Esophagus (tissue), 2 donors: Measurements from ENCODE around the gene HOXD11. TPM values are rescaled to one million over a fixed set of nuclear protein-coding genes. Genes with fewer than 3 reads are reported as not detected.
A peak's percentile ranks its signal among the peaks of the same experiment; 100 is the strongest.

ENCODE experiments used
- H3K27ac ChIP-seq, 2 donors: one replicate each; pipeline ENCODE4 v1.5.1; 2013; ENCODE audit warnings: low read depth in 2 of 2, mild to moderate bottlenecking in 2 of 2, inconsistent platforms in 1 of 2, low read length in 1 of 2, moderate library complexity in 1 of 2
- H3K27me3 ChIP-seq, 2 donors: one replicate each; pipeline ENCODE4 v1.6.1; 2013; ENCODE audit warnings: low read length in 2 of 2, control low read depth in 1 of 2, mild to moderate bottlenecking in 1 of 2; ENCODE audit not compliant: insufficient read depth in 2 of 2, control insufficient read depth in 1 of 2
- H3K36me3 ChIP-seq, 2 donors: one replicate each; pipeline ENCODE4 v1.6.1; 2013; ENCODE audit warnings: low read length in 1 of 2; ENCODE audit not compliant: control insufficient read depth in 2 of 2, insufficient read depth in 2 of 2
- H3K4me1 ChIP-seq, 2 donors: one replicate each; pipeline ENCODE4 v1.6.1; 2013; ENCODE audit warnings: low read length in 1 of 2; ENCODE audit not compliant: control insufficient read depth in 2 of 2, insufficient read depth in 2 of 2
- H3K4me3 ChIP-seq, 2 donors: one replicate each; pipeline ENCODE4 v1.5.1; 2013; ENCODE audit warnings: low read length in 2 of 2, mild to moderate bottlenecking in 2 of 2, low read depth in 1 of 2, moderate library complexity in 1 of 2
- H3K9me3 ChIP-seq, 2 donors: one replicate each; pipeline ENCODE4 v1.6.1; 2013; ENCODE audit warnings: mild to moderate bottlenecking in 2 of 2, low read depth in 1 of 2, low read length in 1 of 2, moderate library complexity in 1 of 2; ENCODE audit not compliant: control insufficient read depth in 2 of 2, insufficient read depth in 1 of 2
- WGBS, 2 donors: extraction: QIAGEN DNeasy Blood & Tissue Kit; methylation state at CpG; one replicate each; pipeline ENCODE4 v1.1.7; 2013; 5-methylcytosine and 5-hydroxymethylcytosine counted together
- polyA plus RNA-seq, 2 donors: library from polyadenylated mRNA; stranded (reverse); fragments of 200-250 nt; gene quantifications; one replicate each; pipeline ENCODE4 v1.2.3, GENCODE V29; 2013
- donor health status: healthy with polysubstance abuse.
- donor health status: Bipolar disorder and iron deficiency.

The HOXD11 gene
- polyA plus RNA-seq, 2 donors, result 0.08 TPM; not detected in 1

DNA sequence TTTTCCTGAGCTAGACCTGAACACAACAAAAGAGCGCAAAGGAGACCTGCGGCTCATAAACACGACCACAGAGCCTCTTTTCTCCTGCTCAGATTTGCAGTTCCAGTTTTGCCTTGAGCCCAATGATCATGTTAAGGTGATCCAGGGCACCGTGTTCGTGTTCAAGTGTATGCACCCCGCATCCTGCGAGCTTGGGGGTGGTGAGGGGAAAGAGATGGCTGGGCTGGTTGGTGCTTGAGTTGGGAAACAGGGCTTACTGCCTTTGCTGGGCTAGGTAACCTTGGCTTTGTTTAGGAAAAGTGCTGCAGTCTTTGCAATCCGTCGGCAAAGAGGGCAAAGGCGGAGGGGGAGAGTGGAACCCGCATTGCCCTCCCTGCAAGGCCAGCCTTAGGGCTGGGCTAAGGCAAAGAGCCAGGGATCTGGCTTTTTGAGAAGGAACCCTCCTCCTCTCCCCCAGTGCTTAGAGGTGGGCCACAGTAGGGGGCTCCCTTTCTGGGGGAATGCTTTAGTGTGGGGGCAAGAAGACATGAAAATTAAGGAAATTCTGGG lies 10.8 kb downstream of the HOXD11 start:
- Histone ChIP-seq H3K4me1 (peaks cover 0 to 6% of the 10 kb centered on the region in 2 donors), H3K36me3 (no peaks in the 10 kb centered on the region), H3K27ac (no peak overlapping the region), H3K4me3 (peak overlapping the region in 1 of 2 donors; percentile 23), H3K27me3 (peaks cover 19 to 72% of the 10 kb centered on the region in 2 donors), H3K9me3 (peaks cover 4 to 13% of the 10 kb centered on the region in 2 donors)
- WGBS, 2 donors, result 11 to 13% methylated on average over 11 of the region's 11 CpGs

DNA sequence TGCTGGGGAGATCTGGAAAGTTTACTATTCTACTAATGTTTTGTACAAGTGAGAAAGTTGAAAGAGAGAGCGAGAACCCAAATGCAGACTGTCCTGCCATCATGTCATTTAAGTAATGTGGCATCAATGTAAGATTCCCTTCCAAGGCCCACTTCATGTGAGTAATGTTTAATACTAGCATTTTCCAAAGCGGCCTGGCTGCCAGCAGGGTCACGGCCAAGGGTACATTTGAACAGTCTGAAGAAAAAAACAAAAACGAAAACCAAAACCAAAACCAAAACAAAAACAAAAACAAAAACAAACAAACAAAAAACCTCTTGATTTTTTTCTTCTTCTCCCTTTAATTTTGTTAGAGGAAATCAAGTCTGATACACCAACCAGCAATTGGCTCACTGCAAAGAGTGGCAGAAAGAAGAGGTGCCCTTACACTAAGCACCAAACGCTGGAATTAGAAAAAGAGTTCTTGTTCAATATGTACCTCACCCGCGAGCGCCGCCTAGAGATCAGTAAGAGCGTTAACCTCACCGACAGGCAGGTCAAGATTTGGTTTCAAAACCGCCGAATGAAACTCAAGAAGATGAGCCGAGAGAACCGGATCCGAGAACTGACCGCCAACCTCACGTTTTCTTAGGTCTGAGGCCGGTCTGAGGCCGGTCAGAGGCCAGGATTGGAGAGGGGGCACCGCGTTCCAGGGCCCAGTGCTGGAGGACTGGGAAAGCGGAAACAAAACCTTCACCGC lies 11.7 kb downstream of the HOXD11 start:
- Histone ChIP-seq H3K36me3 (no peaks in the 10 kb centered on the region), H3K4me1 (peaks cover 0 to 6% of the 10 kb centered on the region in 2 donors), H3K4me3 (peak overlapping the region; percentile 18 to 20), H3K27ac (no peak overlapping the region), H3K27me3 (peaks cover 19 to 76% of the 10 kb centered on the region in 2 donors), H3K9me3 (peaks cover 7 to 13% of the 10 kb centered on the region in 2 donors)
- 12 to 16% methylated on average over 24 of the region's 24 CpGs for WGBS, 2 donors

- Histone ChIP-seq H3K27ac (no peak overlapping the region), H3K27me3 (peaks cover 16 to 76% of the 10 kb centered on the region in 2 donors), H3K4me1 (peaks cover 0 to 6% of the 10 kb centered on the region in 2 donors), H3K4me3 (no peak overlapping the region), H3K36me3 (no peaks in the 10 kb centered on the region), H3K9me3 (peaks cover 7 to 13% of the 10 kb centered on the region in 2 donors)
- WGBS, 2 donors, result 22 to 23% methylated on average over 13 of the region's 13 CpGs
Measured at GRCh38 chr2:176120364-176121189, 13.5 kb downstream of the HOXD11 start.

DNA sequence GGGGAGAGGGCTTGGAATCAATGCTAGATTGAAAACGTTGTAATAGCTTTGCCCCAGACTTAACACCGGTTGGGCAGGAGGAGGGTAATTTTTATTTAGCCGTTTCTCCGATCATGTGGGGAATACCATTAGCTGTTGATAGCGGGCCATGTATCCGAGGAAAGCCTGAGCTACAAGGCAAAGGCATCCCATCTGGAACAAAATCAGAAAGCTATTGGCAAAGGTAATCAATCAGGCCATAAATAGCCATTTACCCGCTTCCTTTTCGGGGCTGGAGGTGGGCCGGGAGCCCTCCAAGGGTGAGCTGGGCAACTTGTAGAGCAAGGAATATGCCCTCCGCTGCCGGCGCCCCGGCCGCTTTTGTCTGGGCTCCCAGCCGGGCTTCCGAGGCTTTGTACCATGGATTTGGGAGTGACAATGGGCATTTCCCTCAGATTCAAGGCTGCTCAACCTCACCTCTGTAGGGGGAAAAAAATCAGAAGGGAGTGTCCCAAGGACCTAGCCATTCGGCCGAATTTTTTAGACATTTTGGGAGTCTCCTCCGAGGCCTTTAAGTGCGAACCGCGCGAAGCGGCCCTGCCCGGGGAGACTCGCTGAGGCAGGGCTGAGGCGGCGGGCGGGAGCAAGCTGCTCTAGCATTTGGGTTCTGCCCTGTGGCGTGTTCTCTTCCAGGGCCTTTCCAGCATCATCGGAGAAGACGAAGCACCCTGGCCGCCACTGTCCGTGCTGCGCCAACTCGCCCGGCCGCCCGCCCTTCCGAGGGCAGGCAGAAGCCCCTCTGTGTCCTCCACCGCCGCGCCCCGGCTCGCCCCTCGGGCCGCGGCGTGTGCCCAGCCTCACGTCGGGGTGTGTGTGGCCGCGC lies 14.3 kb downstream of the HOXD11 start:
- WGBS, 2 donors, result 17% methylated on average over 49 to 53 of the region's 53 CpGs
- Histone ChIP-seq H3K36me3 (no peaks in the 10 kb centered on the region), H3K9me3 (peaks cover 7 to 11% of the 10 kb centered on the region in 2 donors), H3K4me1 (peaks cover 0 to 6% of the 10 kb centered on the region in 2 donors), H3K27ac (peak overlapping the region in 1 of 2 donors; percentile 17), H3K4me3 (peak overlapping the region in 1 of 2 donors; percentile 34), H3K27me3 (peaks cover 12 to 72% of the 10 kb centered on the region in 2 donors)

DNA sequence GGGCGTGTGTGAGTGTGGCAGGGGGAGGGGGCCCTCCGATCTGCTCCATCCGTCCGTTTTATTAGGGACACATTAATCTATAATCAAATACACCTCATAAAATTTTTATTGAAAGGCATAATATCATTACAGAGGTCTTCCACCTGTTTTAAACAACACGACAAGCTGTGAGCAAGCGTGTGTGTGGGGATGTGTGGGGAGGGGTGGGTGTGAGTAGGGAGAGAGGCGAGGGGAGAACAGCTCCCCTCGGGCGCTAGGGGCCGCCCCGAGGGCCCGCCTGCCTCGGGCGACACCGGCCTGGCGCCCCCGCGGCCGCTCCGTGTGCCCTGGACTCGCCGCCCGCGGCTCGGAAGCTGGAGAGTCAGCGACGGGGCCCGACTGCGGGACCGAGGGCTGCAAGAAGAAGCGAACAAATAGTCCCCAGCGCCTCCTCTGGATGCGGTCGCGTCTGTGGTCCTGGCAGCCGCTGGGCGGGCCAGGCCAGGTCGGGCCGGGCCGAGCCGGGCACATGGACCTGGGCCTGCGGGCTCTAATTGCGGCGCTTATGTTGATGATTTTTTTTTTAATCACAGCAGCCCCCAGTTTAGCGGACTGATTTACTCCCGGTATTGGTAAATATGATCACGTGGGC lies 15.1 kb downstream of the HOXD11 start:
- 8 to 9% methylated on average over 34 to 47 of the region's 47 CpGs for WGBS, 2 donors
- H3K27me3 ChIP-seq, result peaks cover 15 to 72% of the 10 kb centered on the region in 2 donors
- H3K4me1 ChIP-seq, result peaks cover 0 to 6% of the 10 kb centered on the region in 2 donors
- peaks cover 6 to 7% of the 10 kb centered on the region in 2 donors for H3K9me3 ChIP-seq
- H3K27ac ChIP-seq, result peak overlapping the region in 1 of 2 donors; percentile 22
- H3K4me3 ChIP-seq, result peak overlapping the region; percentile 34 to 36
- no peaks in the 10 kb centered on the region for H3K36me3 ChIP-seq

- 3 to 7% methylated on average over 80 to 84 of the region's 84 CpGs for WGBS, 2 donors
- peaks cover 0 to 6% of the 10 kb centered on the region in 2 donors for H3K4me1 ChIP-seq
- H3K9me3 ChIP-seq, result peaks cover 2 to 7% of the 10 kb centered on the region in 2 donors
- peak within 1 kb of the TSS; percentile 17 to 22 for H3K27ac ChIP-seq
- peak within 1 kb of the TSS; percentile 34 to 36 for H3K4me3 ChIP-seq
- peaks cover 15 to 65% of the 10 kb centered on the region in 2 donors for H3K27me3 ChIP-seq
- H3K36me3 ChIP-seq, result no peaks in the 10 kb centered on the region
Measured at GRCh38 chr2:176122683-176123410, 15.8 kb downstream of the HOXD11 start, which contains the start of gene HOXD9. Gene HOXD9, plus strand, starts transcription at chr2:176122719. Its CDS starts 50 bp downstream, at chr2:176122769.

GRCh38 chr2:176123411-176124109 lies 16.5 kb downstream of the HOXD11 start:
- 9% methylated on average over 40 of the region's 40 CpGs for WGBS, 2 donors
- no peak overlapping the region for H3K27ac ChIP-seq
- H3K27me3 ChIP-seq, result peaks cover 11 to 58% of the 10 kb centered on the region in 2 donors
- peaks cover 0 to 6% of the 10 kb centered on the region in 2 donors for H3K4me1 ChIP-seq
- H3K36me3 ChIP-seq, result no peaks in the 10 kb centered on the region
- H3K4me3 ChIP-seq, result peak overlapping the region; percentile 34 to 36
- H3K9me3 ChIP-seq, result peaks cover 5 to 7% of the 10 kb centered on the region in 2 donors
